GM12873 (cell line): ENCODE measurements around the gene GTF3C1.

Experiments
- TF ChIP-seq, protein P1 (sequence below): IDR thresholded peaks from 2 replicates; pipeline ENCODE4 v1.5.1; 2012; ENCODE audit warnings: low read depth, mild to moderate bottlenecking, moderate library complexity, low read length, control low read depth; ENCODE audit not compliant: insufficient read depth; ENCODE audit errors: missing control alignments

GTF3C1 gene

DNA sequence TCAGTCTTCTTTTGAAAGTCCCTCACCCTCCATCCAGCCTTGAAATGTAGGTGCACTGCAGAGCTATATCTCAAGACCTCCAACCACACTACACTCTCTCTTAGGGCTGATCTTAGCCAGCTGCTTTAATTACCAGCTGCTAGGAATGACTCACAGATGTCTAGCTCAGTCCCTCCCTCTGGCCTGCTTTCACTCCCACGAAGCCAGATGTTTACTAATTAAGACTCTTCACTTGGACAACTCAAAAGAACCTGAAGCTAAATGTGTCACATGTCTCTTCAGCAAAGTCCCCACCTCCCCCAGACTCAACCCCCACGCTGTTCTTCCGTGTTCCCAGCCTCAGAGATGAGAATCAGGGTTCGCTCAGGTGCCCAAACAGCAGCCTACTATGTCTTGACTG is 2.6 kb downstream of the GTF3C1 start:
- TF ChIP-seq, protein P1, sequence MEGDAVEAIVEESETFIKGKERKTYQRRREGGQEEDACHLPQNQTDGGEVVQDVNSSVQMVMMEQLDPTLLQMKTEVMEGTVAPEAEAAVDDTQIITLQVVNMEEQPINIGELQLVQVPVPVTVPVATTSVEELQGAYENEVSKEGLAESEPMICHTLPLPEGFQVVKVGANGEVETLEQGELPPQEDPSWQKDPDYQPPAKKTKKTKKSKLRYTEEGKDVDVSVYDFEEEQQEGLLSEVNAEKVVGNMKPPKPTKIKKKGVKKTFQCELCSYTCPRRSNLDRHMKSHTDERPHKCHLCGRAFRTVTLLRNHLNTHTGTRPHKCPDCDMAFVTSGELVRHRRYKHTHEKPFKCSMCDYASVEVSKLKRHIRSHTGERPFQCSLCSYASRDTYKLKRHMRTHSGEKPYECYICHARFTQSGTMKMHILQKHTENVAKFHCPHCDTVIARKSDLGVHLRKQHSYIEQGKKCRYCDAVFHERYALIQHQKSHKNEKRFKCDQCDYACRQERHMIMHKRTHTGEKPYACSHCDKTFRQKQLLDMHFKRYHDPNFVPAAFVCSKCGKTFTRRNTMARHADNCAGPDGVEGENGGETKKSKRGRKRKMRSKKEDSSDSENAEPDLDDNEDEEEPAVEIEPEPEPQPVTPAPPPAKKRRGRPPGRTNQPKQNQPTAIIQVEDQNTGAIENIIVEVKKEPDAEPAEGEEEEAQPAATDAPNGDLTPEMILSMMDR, result no peak

DNA sequence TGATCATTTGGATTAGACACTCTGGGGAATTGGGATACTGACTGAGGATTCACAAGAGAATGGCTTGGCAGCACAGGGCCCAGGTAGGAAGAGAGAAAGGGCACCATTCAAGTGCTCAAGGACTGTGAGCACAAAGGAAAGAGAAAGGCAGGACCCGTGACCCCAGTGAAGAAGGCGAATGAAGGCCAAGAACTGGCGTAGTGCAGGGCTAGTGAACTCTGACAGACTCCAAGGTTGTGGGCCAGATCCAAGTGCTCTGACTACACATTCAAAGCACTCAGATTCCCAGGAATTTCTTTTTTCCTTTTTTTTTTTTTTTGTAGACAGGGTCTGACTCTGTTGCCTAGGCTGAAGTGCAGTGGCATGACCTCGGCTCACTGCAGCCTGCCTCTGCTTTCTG is 5.0 kb downstream of the GTF3C1 start:
- TF ChIP-seq, protein P1, result no peak

DNA sequence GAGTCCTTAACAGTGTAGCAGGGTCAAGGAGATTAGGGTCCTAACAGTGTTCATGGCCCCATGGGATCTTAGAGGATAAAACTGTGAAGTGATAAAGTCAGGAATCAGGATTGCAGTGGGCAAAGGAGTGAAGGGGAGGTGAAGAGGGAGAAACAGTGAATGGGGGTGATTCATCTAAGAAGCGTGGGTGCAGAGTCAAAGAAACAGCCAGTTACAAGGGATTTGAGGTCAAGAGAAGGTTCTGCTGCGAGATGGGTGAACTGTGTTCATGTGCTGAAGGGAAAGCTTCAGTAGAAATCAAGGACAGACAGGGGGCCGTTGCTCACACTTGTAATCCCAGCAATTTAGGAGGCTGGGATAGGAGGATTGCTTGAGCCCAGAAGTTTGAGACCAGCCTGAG is 5.9 kb downstream of the GTF3C1 start:
- TF ChIP-seq, protein P1, result no peak

DNA sequence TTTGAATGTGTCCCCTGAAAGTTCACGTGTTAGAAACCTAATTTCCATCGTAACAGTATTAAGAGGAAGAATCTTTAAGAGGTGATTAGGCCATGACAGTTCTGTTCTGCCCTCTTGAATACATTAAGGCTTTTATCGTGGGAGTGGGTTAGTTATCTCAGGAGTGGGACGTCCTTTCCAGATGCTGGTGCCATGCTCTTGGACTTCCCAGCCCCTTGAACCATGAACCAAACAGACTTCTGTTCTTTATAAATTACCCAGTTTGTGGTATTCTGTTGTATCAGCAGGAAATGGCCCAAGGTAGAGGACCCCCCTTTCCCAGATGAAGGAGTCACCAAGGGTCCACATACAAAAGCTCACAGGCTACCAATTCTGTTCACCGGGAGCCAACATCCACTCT is 10.1 kb downstream of the GTF3C1 start:
- TF ChIP-seq, protein P1, result no peak

DNA sequence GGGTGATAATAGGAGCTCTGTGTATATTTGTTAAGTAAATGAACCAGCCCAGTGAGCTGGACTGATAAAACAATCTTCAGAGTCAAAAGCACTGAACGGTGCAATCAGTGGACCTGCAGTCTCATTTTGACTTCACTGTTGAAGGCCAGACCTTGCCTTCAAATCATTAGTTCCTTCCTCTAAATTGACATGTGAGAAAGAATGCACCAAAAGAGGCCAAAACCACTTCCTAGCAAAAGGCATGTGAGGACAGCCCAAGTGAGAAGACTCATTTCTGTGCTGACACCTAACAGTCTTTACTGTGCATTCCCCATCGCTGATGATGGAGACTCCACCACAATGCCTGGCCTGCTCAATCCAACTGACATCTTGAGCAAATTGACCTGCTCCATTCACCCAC is 10.6 kb downstream of the GTF3C1 start:
- TF ChIP-seq, protein P1, result no peak

DNA sequence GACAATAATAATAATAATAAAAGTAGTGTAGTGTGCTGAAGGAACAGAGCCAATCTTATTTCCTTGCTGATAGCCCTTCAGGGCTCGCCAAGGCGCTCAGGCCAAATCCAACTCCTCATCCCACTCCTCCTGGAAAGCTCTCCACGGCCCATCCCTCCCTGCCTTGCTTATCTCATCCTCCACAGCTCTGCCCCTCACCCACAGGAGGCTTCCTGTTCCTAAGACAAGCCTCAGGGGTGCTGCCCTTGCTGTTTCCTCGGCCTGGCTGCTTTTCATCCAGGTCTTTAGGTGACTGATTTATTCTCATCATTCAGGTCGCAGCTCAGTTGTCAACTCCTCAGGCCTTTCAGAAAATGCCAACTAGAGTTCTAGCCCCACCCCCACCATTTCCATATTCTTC is 11.2 kb downstream of the GTF3C1 start:
- TF ChIP-seq, protein P1, result no peak

DNA sequence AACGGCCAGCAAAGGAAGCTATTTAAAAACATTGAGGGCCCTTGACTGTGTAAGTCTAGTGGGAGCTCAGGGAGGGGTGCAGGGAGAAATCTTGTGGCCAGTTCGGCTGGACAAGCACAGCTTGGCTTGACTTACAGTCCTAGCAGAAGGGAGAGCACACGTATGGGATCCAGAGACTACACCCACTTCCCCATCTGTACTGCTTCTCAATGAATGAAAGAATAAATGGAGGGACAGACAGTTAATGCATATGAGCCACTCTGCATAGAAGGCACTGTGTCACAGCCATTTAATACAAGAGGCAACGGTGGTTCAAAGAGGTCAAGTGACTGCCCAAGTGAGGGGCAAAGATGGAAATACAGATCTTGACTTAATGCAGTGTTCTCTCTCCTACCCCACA is 15.5 kb downstream of the GTF3C1 start:
- TF ChIP-seq, protein P1, result no peak
